GM12864 (cell line): ENCODE measurements around the gene RASSF1.

Source experiments
- DNase-seq: peaks from one replicate; pipeline ENCODE4 v3.0.0-alpha.2; 2011; ENCODE audit warnings: low read depth
- H3K4me3 ChIP-seq: 2 replicates; pipeline ENCODE4 v1.5.1; 2011; ENCODE audit warnings: mild to moderate bottlenecking, low read depth, low read length, control low read depth
- TF ChIP-seq, protein P1 (sequence below): IDR thresholded peaks from 2 replicates; pipeline ENCODE4 v1.5.1; 2011; ENCODE audit warnings: low read depth, mild to moderate bottlenecking, moderate library complexity, low read length, control low read depth, inconsistent platforms; ENCODE audit errors: missing control alignments

RASSF1 gene, protein sequence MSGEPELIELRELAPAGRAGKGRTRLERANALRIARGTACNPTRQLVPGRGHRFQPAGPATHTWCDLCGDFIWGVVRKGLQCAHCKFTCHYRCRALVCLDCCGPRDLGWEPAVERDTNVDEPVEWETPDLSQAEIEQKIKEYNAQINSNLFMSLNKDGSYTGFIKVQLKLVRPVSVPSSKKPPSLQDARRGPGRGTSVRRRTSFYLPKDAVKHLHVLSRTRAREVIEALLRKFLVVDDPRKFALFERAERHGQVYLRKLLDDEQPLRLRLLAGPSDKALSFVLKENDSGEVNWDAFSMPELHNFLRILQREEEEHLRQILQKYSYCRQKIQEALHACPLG

DNA sequence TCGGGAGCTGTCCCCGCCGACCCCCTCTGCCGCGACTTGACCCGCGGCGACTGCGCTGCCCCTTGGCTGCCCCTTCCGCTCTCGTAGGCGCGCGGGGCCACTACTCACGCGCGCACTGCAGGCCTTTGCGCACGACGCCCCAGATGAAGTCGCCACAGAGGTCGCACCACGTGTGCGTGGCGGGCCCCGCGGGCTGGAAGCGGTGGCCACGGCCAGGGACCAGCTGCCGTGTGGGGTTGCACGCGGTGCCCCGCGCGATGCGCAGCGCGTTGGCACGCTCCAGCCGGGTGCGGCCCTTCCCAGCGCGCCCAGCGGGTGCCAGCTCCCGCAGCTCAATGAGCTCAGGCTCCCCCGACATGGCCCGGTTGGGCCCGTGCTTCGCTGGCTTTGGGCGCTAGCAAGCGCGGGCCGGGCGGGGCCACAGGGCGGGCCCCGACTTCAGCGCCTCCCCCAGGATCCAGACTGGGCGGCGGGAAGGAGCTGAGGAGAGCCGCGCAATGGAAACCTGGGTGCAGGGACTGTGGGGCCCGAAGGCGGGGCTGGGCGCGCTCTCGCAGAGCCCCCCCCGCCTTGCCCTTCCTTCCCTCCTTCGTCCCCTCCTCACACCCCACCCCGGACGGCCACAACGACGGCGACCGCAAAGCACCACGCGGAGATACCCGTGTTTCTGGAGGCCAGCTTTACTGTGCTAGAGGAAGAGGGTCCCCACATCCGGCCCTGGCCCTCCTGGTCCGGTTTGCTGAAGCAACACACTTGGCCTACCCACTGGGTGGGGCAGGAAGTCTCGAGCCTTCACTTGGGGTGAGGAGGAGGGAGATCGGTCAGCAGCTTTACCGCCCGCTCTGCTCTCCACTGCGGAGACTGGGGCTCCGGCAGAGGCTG lies at the start of gene RASSF1:
TSS of gene RASSF1 (minus strand) at position 389 of the 882 bp plus-strand sequence. CDS start at position 358, 31 bp downstream.
- no peak for DNase-seq
- H3K4me3 ChIP-seq: peak within 1 kb of the TSS; percentile 91
- TF ChIP-seq, protein P1, sequence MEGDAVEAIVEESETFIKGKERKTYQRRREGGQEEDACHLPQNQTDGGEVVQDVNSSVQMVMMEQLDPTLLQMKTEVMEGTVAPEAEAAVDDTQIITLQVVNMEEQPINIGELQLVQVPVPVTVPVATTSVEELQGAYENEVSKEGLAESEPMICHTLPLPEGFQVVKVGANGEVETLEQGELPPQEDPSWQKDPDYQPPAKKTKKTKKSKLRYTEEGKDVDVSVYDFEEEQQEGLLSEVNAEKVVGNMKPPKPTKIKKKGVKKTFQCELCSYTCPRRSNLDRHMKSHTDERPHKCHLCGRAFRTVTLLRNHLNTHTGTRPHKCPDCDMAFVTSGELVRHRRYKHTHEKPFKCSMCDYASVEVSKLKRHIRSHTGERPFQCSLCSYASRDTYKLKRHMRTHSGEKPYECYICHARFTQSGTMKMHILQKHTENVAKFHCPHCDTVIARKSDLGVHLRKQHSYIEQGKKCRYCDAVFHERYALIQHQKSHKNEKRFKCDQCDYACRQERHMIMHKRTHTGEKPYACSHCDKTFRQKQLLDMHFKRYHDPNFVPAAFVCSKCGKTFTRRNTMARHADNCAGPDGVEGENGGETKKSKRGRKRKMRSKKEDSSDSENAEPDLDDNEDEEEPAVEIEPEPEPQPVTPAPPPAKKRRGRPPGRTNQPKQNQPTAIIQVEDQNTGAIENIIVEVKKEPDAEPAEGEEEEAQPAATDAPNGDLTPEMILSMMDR: no peak

DNA sequence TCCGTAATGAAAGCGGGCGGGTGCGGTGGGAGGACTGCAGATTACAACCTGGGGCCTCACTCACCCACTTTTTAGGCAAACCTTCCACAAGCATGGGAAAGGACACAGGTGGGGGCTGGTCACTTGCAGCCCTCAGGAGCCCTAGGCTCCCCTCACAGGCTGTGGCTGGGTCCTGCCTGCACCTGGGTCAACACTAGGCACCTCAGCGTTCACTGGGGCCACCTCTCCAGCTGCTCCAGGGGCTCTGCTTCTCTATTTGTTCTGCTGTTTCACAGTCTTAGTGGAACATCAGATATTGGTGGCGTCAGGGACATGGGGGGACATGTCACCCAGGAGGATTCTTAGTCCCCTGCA lies 48.8 kb upstream of the RASSF1 start:
- no peak overlapping the region for H3K4me3 ChIP-seq
- DNase-seq: no peak
- TF ChIP-seq, protein P1: no peak

DNA sequence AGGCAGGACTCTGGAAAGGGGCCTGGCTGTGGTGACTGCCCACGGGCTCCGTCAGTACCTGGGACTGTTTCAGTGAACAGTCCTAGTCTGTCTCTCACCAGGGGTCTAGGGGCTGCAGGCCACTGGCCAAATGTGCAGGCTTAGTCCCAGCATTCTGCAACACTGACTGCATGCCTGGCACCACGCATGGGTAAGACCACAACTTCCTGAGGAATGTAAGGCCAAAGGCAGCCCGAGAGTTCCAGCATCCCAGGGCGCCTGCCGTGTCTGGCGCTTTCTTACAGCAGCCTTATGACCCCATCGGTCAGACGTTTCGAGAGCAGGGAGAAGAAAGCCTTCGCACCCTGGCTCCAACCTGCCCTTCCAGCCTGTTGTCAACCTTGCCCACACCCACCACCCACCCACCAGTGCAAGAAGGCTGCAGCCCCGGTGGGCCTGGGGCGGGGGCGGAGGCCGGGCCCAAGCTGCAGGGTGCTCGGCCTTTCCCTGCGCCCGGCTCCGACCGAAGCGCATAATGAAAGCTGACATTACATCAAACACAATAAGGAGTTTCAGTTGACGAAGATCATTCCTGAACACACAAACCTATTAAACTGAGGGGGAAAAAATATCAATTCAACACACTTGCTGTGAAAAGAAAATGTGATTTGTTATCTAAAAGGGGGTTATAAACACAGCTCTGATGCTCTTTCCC lies 48.2 kb upstream of the RASSF1 start:
- H3K4me3 ChIP-seq: no peak overlapping the region
- TF ChIP-seq, protein P1: no peak
- DNase-seq: no peak

DNA sequence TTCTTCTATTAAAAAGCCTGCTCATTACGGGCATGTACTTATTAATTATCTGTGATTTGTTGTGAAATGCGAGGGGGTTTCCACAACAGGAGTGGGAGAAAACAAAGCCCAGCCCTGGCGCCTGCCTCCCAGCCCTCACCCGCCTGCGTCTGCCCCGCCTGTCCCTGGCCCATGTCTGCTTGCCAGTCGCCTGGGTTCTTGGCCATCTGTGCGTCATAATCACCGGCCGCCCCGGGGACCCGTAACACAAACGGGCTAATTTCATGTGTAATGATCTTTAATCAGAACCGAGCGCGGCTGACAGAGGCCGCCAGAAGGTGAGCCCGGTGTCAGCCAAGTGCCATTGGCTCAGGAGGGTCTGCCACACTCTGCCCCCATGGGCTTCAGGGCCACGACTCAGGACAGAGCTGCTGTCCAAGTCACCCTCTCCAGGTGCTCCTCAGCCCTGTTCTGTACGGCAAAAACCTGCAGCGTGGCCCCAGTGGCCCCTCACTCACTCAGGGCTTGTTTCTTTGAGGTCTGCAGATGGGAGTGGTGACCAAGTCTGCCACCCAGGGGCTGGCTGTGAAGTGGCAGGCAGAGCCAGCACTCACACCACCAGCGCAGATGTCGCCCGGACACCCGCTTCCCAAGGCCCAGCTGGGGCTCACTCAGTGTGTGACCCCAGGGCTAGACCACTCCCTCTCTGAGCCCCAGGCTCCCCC lies 47.5 kb upstream of the RASSF1 start:
- TF ChIP-seq, protein P1: peak; percentile 36
- no peak overlapping the region for H3K4me3 ChIP-seq
- no peak for DNase-seq

DNA sequence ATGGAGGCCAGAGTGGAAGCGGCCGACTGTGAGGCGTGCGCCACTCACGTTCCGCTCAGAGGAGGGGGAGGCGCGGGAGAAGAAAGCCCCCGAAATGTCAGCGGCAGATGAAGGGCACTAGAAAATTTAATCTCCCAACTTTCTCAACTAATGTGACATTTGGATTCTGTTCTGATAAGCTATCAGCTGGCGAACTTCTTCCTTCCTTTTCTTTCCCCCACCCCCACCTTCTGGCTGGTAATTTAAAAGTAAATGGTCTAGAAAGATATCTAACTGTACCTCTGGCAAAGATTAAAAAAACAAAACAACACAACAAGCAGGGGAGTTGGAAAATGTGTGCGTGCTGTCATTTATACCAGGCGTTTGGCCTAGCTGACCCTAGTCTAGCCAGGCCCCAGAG lies 45.1 kb upstream of the RASSF1 start:
- TF ChIP-seq, protein P1: no peak
- H3K4me3 ChIP-seq: no peak overlapping the region
- DNase-seq: no peak

DNA sequence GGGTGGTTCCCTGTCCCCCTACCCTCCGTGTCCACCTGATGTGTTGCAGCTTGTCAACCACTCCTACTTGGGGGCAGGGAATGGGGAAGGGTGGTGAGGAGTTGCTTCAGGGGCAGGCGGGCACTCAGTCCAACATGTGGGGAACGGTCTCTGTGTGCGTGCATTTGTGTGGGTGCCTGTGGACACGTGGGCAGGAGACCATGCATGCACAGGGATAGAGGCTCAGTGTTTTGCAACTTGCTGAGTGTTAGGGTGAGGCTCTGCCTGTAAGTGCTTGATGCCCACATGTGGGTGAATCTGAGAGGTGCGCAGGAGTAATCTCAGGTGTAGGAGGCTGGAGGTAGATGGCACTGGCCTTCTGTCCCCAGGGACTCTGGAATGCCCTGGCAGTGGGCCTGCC lies 43.1 kb upstream of the RASSF1 start:
- TF ChIP-seq, protein P1: no peak
- no peak for DNase-seq
- H3K4me3 ChIP-seq: no peak overlapping the region
